NCI-H146 treated with DMSO at 0.1 percent for 48 hours (cell line): ENCODE results near the gene ZNF679.
"Not testable (repeated sequence)": the region's sequence is repeated elsewhere in the genome, so short reads cannot be mapped to it uniquely, and the experiment has no call there.

ENCODE experiments used
- DNase-seq: peaks from one replicate; lab custom pipeline; 2025; ENCODE audit not compliant: unreplicated experiment; lab: John Stamatoyannopoulos, UW

The ZNF679 gene

GRCh38 chr7:64228174-64228573, at the start of gene ZNF679:
Gene ZNF679 (plus strand): TSS chr7:64228474. CDS start chr7:64249118, 20,644 bp downstream.
- not testable (repeated sequence) for DNase-seq

GRCh38 chr7:64180989-64181388, 47.3 kb upstream of the ZNF679 start:
- no peak for DNase-seq

GRCh38 chr7:64181586-64181985, 46.7 kb upstream of the ZNF679 start:
- no peak for DNase-seq

GRCh38 chr7:64182036-64182790, 46.1 kb upstream of the ZNF679 start:
- no peak for DNase-seq

- no peak for DNase-seq
These were observed 45.0 kb upstream of the ZNF679 start for GRCh38 chr7:64183126-64183742.

GRCh38 chr7:64183827-64184372, 44.4 kb upstream of the ZNF679 start:
- no peak for DNase-seq

GRCh38 chr7:64184376-64184775, 43.9 kb upstream of the ZNF679 start:
- DNase-seq, result no peak

- DNase-seq, result no peak
These were observed 40.9 kb upstream of the ZNF679 start for GRCh38 chr7:64187408-64187807.

GRCh38 chr7:64192148-64192704, 36.0 kb upstream of the ZNF679 start:
- no peak for DNase-seq

GRCh38 chr7:64192775-64193174, 35.5 kb upstream of the ZNF679 start:
- DNase-seq, result no peak

GRCh38 chr7:64206903-64207302, 21.4 kb upstream of the ZNF679 start, which contains the start of gene ZNF735:
Gene ZNF735 (plus strand): TSS chr7:64207203. CDS start chr7:64207203, 0 bp downstream.
- no peak for DNase-seq

GRCh38 chr7:64219710-64220298, 8.5 kb upstream of the ZNF679 start:
- not testable (repeated sequence) for DNase-seq

GRCh38 chr7:64223366-64223765, 4.9 kb upstream of the ZNF679 start:
- no peak for DNase-seq

- no peak for DNase-seq
These were observed 38.2 kb downstream of the ZNF679 start for GRCh38 chr7:64266341-64266919.

- no peak for DNase-seq
These were observed 49.4 kb downstream of the ZNF679 start for GRCh38 chr7:64277630-64278029.

- DNase-seq, result no peak
These were observed 66.6 kb downstream of the ZNF679 start for GRCh38 chr7:64294701-64295420.

GRCh38 chr7:64297418-64297817, 69.1 kb downstream of the ZNF679 start:
- DNase-seq, result not testable (repeated sequence)

- DNase-seq, result no peak
These were observed 72.5 kb downstream of the ZNF679 start for GRCh38 chr7:64300641-64301405.

GRCh38 chr7:64307254-64308015, 79.2 kb downstream of the ZNF679 start:
- peak; percentile 94 for DNase-seq
